Right atrium auricular region (tissue), 2 donors: ENCODE measurements around the gene TRANK1. TPM values are rescaled to one million over a fixed set of nuclear protein-coding genes. Genes with fewer than 3 reads are reported as not detected.

Experiments used
- DNase-seq: peaks from one replicate; pipeline ENCODE4 v3.0.0-alpha.2; 2019; ENCODE audit warnings: low spot score
- H3K27ac ChIP-seq, 2 donors: fragments of 200-600 bp; sonication (generic); 1 replicate in 1 of 2; 2 replicates in 1 of 2; pipeline ENCODE4 v1.5.1; 2016 to 2019
- H3K27me3 ChIP-seq, 2 donors: fragments of 200-600 bp; sonication (generic); one replicate each; pipeline versions ENCODE4 v1.5.1 to v1.6.0; 2017 to 2019
- H3K36me3 ChIP-seq: fragments of 200-600 bp; sonication (generic); one replicate; pipeline ENCODE4 v1.5.1; 2016
- H3K4me1 ChIP-seq, 2 donors: fragments of 200-600 bp; sonication (generic); one replicate each; pipeline versions ENCODE4 v1.5.1 to v1.6.0; 2017 to 2019
- H3K4me3 ChIP-seq, 2 donors: fragments of 200-600 bp; sonication (generic); 1 replicate in 1 of 2; 2 replicates in 1 of 2; pipeline ENCODE4 v1.5.1; 2017 to 2019; ENCODE audit warnings: mild to moderate bottlenecking in 1 of 2, moderate library complexity in 1 of 2
- H3K9me3 ChIP-seq, 2 donors: fragments of 200-600 bp; sonication (generic); one replicate each; pipeline ENCODE4 v1.5.1; 2019
- CTCF ChIP-seq, 2 donors: fragments of 200-600 bp; sonication (generic); IDR thresholded peaks; one replicate each; pipeline ENCODE4 v1.5.1; 2019; ENCODE audit warnings: antibody characterized with exemption in 2 of 2
- total RNA-seq, 2 donors: library from RNA; depleted of rRNA; stranded (reverse); fragments of >200 nt; gene quantifications; one replicate each; pipeline ENCODE4 v1.1.0, GENCODE V29; 2016

The TRANK1 gene
- total RNA-seq, 2 donors from 2014 or later: 5.7 to 10.3 TPM

DNA sequence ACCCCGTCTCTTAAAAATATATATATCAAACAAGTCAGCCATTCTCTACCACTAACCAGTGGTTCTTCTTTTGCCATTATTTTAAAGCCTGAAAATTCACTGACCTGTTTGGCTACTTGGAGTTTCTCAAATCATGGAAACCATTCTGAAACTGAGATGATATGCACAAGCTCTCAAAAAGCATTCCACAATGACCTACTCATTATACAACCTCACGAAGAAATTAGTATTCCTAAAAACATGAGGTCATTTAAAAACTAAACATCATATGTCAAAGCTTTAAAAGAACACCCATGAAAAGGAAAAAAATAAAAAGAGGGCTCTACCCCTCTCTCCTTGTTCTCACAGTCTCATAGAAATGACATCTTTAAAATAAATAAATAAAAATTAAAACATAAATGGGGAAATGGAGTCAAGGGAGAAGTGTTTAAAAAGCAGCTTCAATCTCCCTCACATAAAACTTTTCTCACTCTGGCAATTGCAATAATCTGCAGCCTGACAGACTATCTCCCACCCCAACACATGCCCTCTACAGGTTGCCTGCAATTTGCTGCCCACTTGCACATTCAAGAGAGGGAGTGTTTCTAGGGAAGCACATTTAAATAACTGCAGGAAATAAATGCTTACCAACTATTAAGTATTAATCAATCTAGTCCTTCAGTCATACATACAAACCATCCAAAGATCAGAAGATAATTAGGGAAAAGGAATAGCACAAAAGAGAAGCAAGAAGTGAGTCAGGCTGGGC is 73.3 kb downstream of the TRANK1 start:
- H3K4me3 ChIP-seq: no peak overlapping the region
- peaks cover 0 to 4% of the 10 kb centered on the region in 2 donors for H3K4me1 ChIP-seq
- H3K27me3 ChIP-seq: no peaks in the 10 kb centered on the region
- H3K9me3 ChIP-seq: no peaks in the 10 kb centered on the region
- H3K27ac ChIP-seq: no peak overlapping the region
- DNase-seq: no peak
- TF ChIP-seq CTCF (IDR thresholded peaks at IDR 0.05): no peak
- H3K36me3 ChIP-seq: no peaks in the 10 kb centered on the region

DNA sequence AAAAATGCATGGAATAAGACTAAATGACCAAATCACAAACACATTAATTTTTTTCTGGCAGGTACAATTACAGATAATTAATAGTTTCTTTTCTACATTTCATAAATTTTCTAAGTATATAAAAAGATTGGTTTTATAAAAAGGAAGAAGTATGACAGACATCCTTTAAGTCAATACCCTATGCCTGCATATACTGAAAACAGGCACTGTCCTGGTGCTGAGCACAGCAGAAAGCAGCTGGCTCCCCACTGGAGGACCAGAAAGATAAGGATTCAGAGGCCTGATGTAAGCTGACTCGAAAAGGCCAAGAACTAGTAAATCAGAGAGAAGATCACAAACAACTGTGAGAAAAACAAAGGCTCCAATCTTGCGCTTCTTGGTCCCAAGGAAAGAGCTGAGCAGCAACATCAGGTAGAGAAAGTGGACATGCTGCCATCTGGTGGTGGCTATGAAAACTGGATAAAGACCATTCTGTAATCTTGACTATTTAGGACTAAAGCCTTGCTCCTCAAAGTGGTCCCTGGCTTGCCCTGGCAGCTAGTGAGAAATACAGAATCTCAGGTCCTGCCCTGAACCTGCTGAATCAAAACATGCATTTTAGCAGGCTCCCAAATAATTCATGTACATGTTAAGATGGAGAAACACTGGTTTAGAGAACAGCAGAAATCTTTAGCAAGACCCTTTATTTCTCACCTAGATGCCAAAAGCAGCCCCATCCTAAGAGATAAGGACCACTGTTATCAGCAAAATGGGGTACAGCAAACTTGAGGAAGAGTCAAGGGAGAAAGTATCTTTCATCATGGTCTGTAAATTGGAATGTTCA is 76.0 kb downstream of the TRANK1 start:
- Histone ChIP-seq H3K9me3 (no peaks in the 10 kb centered on the region), H3K27ac (no peak overlapping the region), H3K36me3 (no peaks in the 10 kb centered on the region), H3K27me3 (no peaks in the 10 kb centered on the region), H3K4me1 (peaks cover 0 to 4% of the 10 kb centered on the region in 2 donors), H3K4me3 (no peak overlapping the region)
- TF ChIP-seq CTCF (IDR thresholded peaks at IDR 0.05): peak; percentile 75 to 82
- DNase-seq: no peak

DNA sequence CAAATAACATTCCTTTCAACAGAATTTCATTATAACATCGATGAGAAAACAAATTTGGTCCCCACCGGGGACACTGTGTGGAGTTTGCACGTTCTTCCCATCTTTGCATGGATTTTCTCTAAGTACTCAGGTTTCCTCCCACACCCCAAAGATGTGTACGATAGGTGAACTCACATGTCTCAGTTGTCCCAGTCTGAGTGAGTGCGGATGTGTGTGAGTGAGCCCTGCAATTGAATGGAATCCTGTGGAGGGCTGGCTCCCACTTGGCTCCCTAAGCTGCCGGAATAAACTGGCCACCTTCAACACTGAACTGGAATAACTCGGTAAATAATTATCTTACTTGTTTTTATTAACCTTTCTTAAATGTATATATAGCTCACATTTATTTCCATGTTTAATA is 77.0 kb downstream of the TRANK1 start:
- peaks cover 0 to 4% of the 10 kb centered on the region in 2 donors for H3K4me1 ChIP-seq
- TF ChIP-seq CTCF (IDR thresholded peaks at IDR 0.05): no peak
- no peak overlapping the region for H3K4me3 ChIP-seq
- H3K27me3 ChIP-seq: no peaks in the 10 kb centered on the region
- no peaks in the 10 kb centered on the region for H3K36me3 ChIP-seq
- H3K27ac ChIP-seq: no peak overlapping the region
- no peaks in the 10 kb centered on the region for H3K9me3 ChIP-seq
- no peak for DNase-seq

GRCh38 chr3:36866368-36866767 is 78.5 kb downstream of the TRANK1 start:
- Histone ChIP-seq H3K36me3 (no peaks in the 10 kb centered on the region), H3K4me3 (no peak overlapping the region), H3K27ac (no peak overlapping the region), H3K27me3 (no peaks in the 10 kb centered on the region), H3K4me1 (peaks cover 0 to 4% of the 10 kb centered on the region in 2 donors), H3K9me3 (no peaks in the 10 kb centered on the region)
- no peak for DNase-seq
- no peak for TF ChIP-seq CTCF (IDR thresholded peaks at IDR 0.05)

DNA sequence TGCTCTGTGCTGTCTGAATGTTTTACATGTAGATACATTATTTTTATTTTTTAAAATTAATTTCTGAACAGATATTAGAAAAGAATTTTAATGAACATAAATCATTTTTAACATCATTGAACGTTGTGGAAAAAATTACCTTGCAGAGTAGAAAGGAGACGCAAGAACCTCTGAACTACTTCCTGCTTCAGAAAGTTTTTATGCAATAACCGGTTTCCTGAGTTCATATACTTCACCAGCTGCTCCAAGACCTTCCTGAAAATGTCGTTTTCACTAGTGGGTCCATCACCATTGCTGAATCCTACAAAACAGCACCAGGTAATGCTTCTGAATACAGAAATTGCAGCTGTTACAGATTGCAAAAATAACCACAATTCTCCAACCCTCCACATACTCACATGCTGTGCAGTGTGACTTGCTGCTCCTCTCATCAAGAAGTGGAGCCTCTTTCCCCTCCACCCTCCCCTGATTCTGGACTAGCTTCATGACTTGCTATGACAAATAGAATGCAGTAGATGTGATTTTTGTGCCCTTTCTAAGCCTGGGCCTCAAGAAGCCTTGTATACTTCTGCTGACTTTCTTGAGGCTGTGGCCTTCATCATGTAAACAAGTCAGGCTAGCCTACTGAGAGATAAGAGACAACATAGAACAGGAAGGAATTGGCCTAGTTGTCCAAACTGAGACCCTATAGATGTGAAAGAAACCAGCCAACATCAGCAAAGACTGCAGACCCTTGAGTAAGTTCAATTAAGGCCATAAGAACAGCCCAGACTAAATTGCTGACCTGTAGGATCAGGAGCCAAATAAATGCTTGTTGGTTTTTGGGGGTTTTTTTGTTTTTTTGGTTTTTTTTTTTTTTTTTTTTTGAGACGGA is 80.4 kb downstream of the TRANK1 start:
- peaks cover 0 to 4% of the 10 kb centered on the region in 2 donors for H3K4me1 ChIP-seq
- H3K27me3 ChIP-seq: no peaks in the 10 kb centered on the region
- H3K27ac ChIP-seq: no peak overlapping the region
- no peaks in the 10 kb centered on the region for H3K36me3 ChIP-seq
- no peak for TF ChIP-seq CTCF (IDR thresholded peaks at IDR 0.05)
- H3K9me3 ChIP-seq: no peaks in the 10 kb centered on the region
- no peak overlapping the region for H3K4me3 ChIP-seq
- DNase-seq: no peak
